Right lobe of liver (tissue), 4 donors: ENCODE data around the gene KLLN.
A peak's percentile ranks its signal among the peaks of the same experiment; 100 is the strongest.

ENCODE experiments used
- POLR2A ChIP-seq: fragments of 450-650 bp; IDR thresholded peaks from one replicate; pipeline ENCODE4 v1.6.1; 2017; ENCODE audit warnings: antibody characterized with exemption, mild to moderate bottlenecking
- TF ChIP-seq, protein P1 (sequence below), 4 donors: fragments of 200-600 bp in 3 of 4; fragments of 450-650 bp in 1 of 4; IDR thresholded peaks; one replicate each; pipeline versions ENCODE4 v1.5.1 to v1.8.0; 2016 to 2022; ENCODE audit warnings: antibody characterized with exemption in 4 of 4, mild to moderate bottlenecking in 2 of 4
- donor health status: DM: no; HTN: no; CAD: no.
- donor health status: DM: no; HTN: no; CAD: no.
- donor health status: DM: no; HTN: yes; CAD: no.

- TF ChIP-seq, protein P1, sequence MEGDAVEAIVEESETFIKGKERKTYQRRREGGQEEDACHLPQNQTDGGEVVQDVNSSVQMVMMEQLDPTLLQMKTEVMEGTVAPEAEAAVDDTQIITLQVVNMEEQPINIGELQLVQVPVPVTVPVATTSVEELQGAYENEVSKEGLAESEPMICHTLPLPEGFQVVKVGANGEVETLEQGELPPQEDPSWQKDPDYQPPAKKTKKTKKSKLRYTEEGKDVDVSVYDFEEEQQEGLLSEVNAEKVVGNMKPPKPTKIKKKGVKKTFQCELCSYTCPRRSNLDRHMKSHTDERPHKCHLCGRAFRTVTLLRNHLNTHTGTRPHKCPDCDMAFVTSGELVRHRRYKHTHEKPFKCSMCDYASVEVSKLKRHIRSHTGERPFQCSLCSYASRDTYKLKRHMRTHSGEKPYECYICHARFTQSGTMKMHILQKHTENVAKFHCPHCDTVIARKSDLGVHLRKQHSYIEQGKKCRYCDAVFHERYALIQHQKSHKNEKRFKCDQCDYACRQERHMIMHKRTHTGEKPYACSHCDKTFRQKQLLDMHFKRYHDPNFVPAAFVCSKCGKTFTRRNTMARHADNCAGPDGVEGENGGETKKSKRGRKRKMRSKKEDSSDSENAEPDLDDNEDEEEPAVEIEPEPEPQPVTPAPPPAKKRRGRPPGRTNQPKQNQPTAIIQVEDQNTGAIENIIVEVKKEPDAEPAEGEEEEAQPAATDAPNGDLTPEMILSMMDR (IDR thresholded peaks at IDR 0.05): peak in 1 of 4 donors; percentile 11
- TF ChIP-seq POLR2A: no peak
These were observed 47.0 kb downstream of the KLLN start for GRCh38 chr10:87816163-87816897.
